ENCODE data around the gene CLCN3.

- no peak for TF ChIP-seq CTCF (conservative IDR thresholded peaks at IDR 0.05; ENCODE audit: low read depth in 2 of 2)
- TF ChIP-seq REST (IDR thresholded peaks at IDR 0.05; ENCODE audit: unreplicated experiment), result no peak
Observed at GRCh38 chr4:169660929-169661328, 40.6 kb downstream of the CLCN3 start.

Data from GM23338 (cell line).